Mucosa of gallbladder (tissue), 1 donor: Measurements from ENCODE around the gene SLC7A7. TPM values are rescaled to one million over a fixed set of nuclear protein-coding genes. Genes with fewer than 3 reads are reported as not detected.
"Not testable (repeated sequence)": the region's sequence is repeated elsewhere in the genome, so short reads cannot be mapped to it uniquely, and the experiment has no call there.

Experiments used
- DNase-seq: peaks from one replicate; pipeline ENCODE4 v3.0.0-alpha.2; 2020; ENCODE audit warnings: low spot score
- total RNA-seq: library from RNA; stranded (reverse); gene quantifications from one replicate; pipeline ENCODE4 v1.2.1, GENCODE V29; 2021
- donor health status: DM: no; HTN: no; CAD: no.

SLC7A7 gene
- total RNA-seq, 1 donor from 2014 or later, result 72.7 TPM

DNA sequence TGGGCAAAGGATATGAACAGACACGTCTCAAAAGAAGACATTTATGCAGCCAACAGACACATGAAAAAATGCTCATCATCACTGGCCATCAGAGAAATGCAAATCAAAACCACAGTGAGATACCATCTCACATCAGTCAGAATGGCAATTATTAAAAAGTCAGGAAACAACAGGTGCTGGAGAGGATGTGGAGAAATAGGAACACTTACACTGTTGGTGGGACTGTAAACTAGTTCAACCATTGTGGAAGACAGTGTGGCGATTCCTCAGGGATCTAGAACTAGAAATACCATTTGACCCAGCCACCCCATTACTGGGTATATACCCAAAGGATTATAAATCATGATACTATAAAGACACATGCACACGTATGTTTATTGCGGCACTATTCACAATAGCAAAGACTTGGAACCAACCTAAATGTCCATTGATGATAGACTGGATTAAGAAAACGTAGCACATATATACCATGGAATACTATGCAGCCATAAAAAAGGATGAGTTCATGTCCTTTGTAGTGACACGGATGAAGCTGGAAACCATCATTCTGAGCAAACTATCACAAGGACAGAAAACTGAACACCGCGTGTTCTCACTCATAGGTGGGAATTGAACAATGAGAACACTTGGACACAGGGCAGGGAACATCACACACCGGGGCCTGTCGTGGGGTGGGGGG is 57.1 kb downstream of the SLC7A7 start:
- DNase-seq, result not testable (repeated sequence)

DNA sequence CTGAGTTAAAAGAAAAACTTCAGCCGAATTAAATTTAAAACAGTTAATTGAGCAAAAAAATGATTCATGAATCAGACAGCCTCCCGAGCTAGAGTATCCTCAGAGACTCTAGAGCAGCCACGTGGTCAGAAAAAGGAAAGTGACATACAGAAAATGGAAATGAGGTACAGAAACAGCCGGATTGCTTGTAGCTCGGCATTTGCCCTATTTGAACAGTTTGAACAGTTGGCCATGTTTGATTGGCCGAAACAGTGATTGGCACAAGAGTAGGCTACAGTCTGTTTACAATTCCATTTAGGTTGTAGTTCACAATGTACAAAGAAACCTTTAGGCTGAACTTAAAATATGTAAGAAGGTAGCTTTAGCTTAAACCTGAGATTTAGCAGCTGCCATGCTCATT is 61.6 kb downstream of the SLC7A7 start:
- no peak for DNase-seq

DNA sequence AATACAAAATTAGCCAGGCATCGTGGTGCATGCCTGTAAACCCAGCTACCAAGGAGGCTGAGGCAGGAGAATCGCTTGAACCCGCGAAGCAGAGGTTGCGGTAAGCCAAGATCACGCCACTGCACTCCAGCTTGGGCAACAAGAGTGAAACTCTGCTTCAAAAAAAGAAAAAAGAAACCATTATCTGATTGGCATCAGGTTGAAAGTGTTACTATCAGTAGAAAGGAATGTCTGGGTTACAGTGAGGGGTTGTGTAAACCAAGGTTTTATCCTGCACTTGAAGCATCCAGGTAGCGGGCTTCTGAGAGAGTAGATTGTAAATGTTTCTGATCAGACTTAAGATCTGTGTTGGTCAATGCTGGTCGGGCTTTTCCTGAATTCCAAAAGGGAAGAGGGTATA is 62.8 kb downstream of the SLC7A7 start:
- no peak for DNase-seq

- DNase-seq, result no peak
Measured at GRCh38 chr14:22748631-22749068, 66.6 kb downstream of the SLC7A7 start.

GRCh38 chr14:22748206-22748605 is 67.0 kb downstream of the SLC7A7 start:
- DNase-seq, result no peak

- DNase-seq, result no peak
Measured at GRCh38 chr14:22747769-22748168, 67.5 kb downstream of the SLC7A7 start.

DNA sequence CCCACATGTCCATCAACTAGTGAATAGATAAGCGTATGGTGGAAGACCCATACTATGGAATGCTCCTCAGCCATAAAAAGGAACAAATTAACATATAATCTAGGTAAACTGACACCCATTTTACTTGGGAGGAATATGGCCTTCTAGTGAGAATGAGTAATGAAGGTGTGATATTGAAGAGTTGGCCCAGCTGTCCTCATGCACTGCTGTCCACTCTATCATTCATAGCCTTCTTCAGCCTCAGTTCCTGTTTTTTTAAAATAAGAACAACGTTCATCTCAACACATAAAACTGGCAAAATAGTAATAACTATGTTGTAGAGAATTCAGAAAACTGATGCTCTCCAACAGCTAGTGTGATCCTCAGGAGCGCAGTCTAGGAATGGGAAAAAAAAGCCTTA is 75.2 kb downstream of the SLC7A7 start:
- no peak for DNase-seq

GRCh38 chr14:22739423-22739822 is 75.8 kb downstream of the SLC7A7 start:
- no peak for DNase-seq

- DNase-seq, result no peak
Measured at GRCh38 chr14:22737052-22737451, 78.2 kb downstream of the SLC7A7 start.

- DNase-seq, result not testable (repeated sequence)
Measured at GRCh38 chr14:22736384-22736783, 78.9 kb downstream of the SLC7A7 start.

GRCh38 chr14:22735096-22735495 is 80.1 kb downstream of the SLC7A7 start:
- DNase-seq, result no peak

DNA sequence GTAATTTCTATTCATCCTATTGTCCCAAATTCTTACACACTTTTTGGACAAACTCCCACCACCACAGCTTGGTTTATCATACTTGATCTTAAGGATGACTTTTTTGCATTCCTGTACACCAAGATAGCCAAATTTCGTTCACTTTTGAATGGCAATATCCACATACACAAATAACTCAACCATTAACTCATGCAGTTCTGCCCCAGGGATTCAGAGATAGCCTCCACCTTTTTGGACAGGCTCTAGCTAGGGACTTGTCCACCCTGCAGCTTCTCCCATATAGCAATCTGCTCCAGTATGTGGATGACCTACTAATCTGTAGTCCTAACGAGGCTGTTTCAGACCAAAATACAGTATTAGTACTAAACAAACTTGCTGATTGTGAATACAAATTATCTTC is 81.4 kb downstream of the SLC7A7 start:
- no peak for DNase-seq

- DNase-seq, result not testable (repeated sequence)
Measured at GRCh38 chr14:22732062-22732461, 83.2 kb downstream of the SLC7A7 start.

GRCh38 chr14:22726012-22726411 is 89.2 kb downstream of the SLC7A7 start:
- no peak for DNase-seq

GRCh38 chr14:22725374-22725773 is 89.9 kb downstream of the SLC7A7 start:
- not testable (repeated sequence) for DNase-seq

- not testable (repeated sequence) for DNase-seq
Measured at GRCh38 chr14:22724847-22725246, 90.4 kb downstream of the SLC7A7 start.

- no peak for DNase-seq
Measured at GRCh38 chr14:22723815-22724214, 91.4 kb downstream of the SLC7A7 start.

Other genes with a start within 250 kb of the SLC7A7 start
- 235 TPM for gene DAD1, start 226.2 kb downstream of the SLC7A7 start, total RNA-seq
- gene ABHD4, start 217.1 kb downstream of the SLC7A7 start, total RNA-seq, result 77.2 TPM
- gene OR6J1, start 171.1 kb downstream of the SLC7A7 start, total RNA-seq, result not detected
- 114 TPM for gene OXA1L, start 48.7 kb downstream of the SLC7A7 start, total RNA-seq
- gene MRPL52, start 14.5 kb upstream of the SLC7A7 start, total RNA-seq, result 85.1 TPM
- 222 TPM for gene MMP14, start 21.1 kb upstream of the SLC7A7 start, total RNA-seq
- 315 TPM for gene LRP10, start 56.3 kb upstream of the SLC7A7 start, total RNA-seq
- gene REM2, start 67.8 kb upstream of the SLC7A7 start, total RNA-seq, result 1.4 TPM
- gene RBM23, start 103.7 kb upstream of the SLC7A7 start, total RNA-seq, result 76.5 TPM
- 51.0 TPM for gene PRMT5, start 113.9 kb upstream of the SLC7A7 start, total RNA-seq
- 38.8 TPM for gene HAUS4, start 141.7 kb upstream of the SLC7A7 start, total RNA-seq
- gene AJUBA, start 167.1 kb upstream of the SLC7A7 start, total RNA-seq, result 53.3 TPM
- gene C14orf93, start 194.7 kb upstream of the SLC7A7 start, total RNA-seq, result 13.9 TPM
- gene PSMB5, start 219.5 kb upstream of the SLC7A7 start, total RNA-seq, result 103 TPM
- not detected for gene PSMB11, start 226.8 kb upstream of the SLC7A7 start, total RNA-seq
- 22.1 TPM for gene CDH24, start 242.1 kb upstream of the SLC7A7 start, total RNA-seq